Stimulated activated CD8-positive, alpha-beta memory T cell treated with anti-CD3 and anti-CD28 coated beads, Interleukin-12 subunit alpha, Interleukin-12 subunit beta, amount 100 ng/mL, for 24 hours (primary cell): ENCODE measurements around the gene RFTN1.

Experiments used
- DNase-seq: peaks from one replicate; pipeline ENCODE4 v3.0.0-alpha.2; 2020; ENCODE audit errors: extremely low read depth

The RFTN1 gene

DNA sequence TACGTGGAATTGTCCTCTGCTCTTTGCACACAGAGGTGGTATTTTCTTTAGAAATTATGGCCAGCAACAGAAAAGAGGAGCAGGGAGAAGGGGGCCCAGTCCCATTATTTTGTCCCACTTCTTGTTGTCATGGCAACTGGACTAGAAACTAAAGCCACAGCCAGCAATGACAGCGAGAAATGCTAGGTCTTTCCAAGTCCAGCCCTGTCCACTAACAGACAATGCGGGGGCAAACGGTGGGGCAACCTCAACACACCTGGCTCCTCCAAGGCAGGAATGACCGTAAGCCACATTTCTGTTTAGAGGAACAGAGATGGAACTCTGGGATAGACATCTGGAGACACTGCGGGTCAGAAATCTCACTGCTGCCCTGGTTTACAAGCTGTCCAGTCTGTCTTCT lies 107.3 kb downstream of the RFTN1 start:
- no peak for DNase-seq

DNA sequence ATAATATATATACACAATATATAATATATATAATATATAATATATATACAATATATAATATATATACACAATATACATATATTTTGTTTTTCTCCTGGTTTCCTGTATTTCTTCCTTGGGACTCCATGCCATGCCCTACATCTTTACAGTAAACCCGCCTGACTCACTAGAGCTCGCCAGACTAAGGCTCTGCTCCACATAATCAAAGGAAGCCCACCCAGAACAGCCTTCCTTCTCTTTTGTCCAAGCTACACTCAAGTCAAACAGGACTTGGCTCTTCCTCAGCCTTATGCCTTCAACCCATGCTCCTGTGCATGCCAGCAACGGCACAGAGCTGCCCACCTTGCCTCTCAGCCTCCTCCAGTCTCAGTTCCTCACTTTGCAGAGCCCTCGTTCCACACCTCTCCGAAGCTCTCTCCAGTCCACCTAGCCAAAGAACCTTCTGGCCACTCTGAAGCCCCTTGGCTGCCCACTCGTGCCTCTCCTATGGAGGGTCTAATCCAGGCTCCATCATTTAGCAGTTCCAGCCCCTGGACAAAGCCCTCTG lies 109.1 kb downstream of the RFTN1 start:
- no peak for DNase-seq

DNA sequence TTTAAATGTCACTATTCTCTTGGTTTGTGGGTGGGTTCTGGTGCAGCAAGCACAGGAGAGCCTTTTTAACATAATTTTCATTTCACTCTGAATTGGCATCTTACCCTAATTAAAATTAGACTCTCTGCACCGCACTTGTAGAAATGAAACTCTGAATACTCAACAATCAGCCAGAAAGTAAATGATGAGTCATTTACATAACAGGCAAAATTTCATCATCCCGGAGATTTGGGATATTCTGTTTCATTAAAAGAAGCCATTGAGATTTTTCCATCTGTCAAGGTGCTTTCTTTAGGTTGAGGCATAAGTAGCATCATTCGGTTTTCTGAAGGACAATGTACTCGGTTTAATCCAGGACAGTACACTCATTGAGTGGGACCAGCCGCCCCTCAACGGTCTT lies 111.0 kb downstream of the RFTN1 start:
- DNase-seq: no peak

- DNase-seq: no peak
Measured at GRCh38 chr3:16401273-16401672, 112.2 kb downstream of the RFTN1 start.

- no peak for DNase-seq
Measured at GRCh38 chr3:16400106-16400931, 113.2 kb downstream of the RFTN1 start.

DNA sequence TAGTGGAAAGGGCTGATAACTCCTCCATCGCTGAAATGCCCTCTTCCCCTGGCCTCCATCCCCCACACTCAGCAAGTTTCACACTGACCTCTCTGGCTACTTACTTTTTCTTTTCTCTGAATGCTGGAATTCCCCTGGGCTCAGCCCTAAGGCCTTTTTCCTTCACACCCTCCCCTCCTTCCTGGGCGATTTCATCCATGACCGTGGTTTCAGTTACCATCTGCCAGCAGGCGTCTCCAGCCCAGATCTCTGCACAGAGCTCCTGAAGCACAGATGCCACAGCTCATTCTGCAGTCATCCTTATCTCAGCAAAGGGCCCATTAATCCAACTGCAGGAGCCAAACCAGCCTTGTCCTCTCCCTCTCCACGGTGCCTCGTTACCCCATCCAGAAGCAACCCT lies 114.0 kb downstream of the RFTN1 start:
- DNase-seq: no peak

GRCh38 chr3:16398648-16399047 lies 114.9 kb downstream of the RFTN1 start:
- DNase-seq: no peak

DNA sequence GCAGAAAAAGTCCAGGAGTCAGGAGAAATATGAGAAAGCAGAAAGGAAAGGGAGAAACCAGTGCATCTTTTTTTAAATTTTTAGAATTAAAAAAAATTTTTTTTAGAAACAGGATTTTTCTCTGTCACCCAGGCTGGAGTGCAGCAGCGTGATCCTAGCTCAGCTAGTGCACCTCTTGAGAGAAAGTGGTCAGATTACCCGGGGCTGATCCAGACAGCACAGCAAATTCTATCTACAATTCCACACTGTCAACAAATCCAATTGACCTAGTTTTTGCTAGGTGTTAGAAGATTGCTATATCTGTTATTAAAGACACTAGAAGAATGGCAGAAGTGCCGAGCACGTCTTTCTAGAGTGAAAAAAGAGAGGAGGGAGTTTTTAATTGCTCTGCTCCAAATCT lies 117.3 kb downstream of the RFTN1 start:
- DNase-seq: no peak

DNA sequence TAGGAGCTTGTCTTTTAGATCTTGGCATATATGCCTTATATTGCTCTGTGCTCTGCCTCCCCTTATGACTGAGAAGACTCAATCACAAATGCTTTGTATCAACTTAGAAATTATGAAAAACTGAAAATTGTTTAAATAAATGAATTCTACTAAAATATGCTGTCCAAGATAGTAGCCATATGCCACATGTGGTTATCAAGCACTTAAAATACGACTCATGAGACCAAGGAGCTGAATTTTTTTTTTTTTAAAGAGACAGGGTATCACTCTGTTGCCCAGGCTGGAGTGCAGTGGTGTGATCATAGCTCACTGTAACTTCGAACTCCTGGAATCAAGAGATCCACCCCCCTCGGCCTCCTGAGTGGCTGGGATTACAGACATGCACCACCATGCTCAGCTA lies 118.3 kb downstream of the RFTN1 start:
- no peak for DNase-seq

- no peak for DNase-seq
Measured at GRCh38 chr3:16394639-16395038, 118.9 kb downstream of the RFTN1 start.

DNA sequence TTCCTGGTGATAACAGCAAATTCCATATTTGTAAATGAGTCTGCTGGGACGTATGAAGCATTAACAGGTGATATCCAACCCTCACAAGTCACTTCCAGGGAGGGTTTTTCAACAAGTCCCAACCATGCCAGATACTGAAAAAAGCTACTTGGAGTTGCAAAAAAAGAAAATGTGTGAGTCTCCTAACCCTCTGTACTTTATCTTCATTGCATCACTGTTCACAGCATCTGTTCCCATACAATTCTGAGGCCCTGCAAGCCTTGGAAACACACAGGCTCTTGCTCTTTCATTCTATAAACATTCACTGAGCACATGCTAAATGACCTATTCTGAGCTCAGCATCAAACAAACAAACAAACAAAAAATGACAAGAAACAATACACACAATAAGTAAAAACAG lies 120.8 kb downstream of the RFTN1 start:
- no peak for DNase-seq

GRCh38 chr3:16392065-16392464 lies 121.4 kb downstream of the RFTN1 start:
- no peak for DNase-seq

DNA sequence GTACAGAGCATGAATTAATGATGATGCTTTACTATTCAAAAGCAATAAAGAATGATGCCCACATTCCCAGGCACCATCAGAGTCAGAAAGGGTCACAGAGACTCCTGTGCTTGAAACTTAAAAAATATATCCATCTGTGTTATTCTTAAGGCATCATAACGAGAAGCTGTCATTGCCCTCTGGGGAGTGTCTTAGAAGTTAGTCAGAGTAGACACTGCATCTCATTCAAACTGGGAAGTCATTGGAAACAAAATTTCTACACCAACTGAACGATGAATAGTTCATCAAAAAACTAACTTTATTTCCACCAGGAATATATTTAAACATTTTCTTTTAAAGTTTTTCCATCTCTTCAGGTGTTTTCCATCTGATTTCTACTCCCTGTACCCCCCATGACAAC lies 122.9 kb downstream of the RFTN1 start:
- no peak for DNase-seq

DNA sequence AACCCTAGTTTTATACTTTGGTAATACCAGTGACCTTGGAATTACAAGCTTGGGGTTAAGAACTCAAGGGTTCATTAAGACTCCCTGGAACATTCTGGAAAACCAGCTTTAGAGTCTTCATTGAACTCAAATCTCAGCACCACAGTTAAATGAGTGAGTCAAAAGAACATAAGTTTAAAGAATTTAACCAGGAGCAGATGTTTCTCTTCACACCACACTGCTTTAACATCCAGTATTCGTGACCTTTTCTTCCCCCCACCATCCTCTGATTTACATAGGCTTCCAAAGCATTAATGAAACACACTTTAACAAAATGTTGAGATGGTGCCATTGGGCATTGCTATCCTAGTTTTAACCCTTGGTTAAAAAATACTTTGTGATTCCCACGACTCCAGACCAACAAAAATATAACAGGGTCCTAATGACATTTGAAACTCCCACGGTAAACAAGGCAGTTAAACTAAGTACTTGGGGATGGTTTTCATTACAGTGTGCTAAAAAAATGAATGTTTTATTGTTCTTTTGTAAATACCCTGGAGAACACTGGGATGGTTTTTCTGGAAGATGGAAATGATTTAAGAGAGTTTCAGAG lies 124.6 kb downstream of the RFTN1 start:
- no peak for DNase-seq

GRCh38 chr3:16386561-16386960 lies 126.9 kb downstream of the RFTN1 start:
- DNase-seq: no peak

DNA sequence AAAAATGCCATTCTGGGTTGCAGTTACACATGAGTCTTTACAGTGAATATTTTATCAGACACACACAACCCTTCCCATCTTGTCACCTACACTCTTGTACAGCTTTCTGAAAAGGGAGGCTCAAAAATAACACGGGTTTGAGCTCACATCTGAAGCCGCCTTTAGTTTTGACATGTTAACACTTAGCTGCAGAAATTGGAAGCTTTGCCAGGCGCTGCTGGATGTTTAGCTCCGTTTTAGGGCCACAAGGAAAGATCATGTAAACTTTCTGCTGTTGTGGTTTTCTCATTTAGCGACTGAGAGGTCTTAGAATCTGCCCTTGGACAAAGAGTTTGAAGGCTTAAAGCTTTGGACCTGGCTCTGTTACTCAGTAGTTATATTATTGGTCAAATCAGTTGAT lies 128.3 kb downstream of the RFTN1 start:
- no peak for DNase-seq

DNA sequence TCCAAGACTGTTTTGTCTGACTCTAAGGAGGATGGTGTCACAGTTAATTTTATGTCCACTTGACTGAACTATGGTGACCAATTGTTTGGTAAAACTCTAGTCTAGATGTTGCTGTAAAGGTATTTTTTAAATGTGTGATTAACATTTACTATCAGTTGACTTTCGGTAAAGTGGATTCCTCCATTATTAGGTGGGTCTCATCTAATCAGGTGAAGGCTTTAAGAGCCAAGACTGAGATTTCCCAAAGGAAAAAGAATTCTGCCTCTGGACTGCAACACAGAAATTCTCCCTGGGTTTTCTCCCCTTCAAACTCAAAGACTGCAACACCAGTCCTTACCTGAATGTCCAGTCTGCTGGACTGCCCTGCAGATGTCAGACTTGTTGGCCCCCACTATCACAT lies 129.6 kb downstream of the RFTN1 start:
- no peak for DNase-seq

DNA sequence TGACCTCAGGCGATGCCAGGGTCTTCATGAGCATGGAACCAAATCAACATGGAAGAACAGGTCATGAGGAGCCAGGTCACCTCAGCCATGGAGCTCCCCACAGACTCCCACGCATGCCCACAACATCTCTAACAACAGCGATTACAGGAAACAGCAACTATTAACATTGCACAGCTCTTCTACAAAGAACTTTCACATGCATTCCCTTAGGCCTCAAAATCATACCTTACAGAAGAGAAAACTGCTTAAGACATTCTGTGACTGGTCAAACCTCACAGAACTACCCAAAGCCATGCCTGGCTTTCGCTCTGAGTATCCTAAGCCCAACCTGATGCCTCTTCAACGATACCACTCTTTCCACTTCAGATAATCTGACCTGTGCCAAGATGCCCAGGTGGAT lies 130.7 kb downstream of the RFTN1 start:
- DNase-seq: no peak

DNA sequence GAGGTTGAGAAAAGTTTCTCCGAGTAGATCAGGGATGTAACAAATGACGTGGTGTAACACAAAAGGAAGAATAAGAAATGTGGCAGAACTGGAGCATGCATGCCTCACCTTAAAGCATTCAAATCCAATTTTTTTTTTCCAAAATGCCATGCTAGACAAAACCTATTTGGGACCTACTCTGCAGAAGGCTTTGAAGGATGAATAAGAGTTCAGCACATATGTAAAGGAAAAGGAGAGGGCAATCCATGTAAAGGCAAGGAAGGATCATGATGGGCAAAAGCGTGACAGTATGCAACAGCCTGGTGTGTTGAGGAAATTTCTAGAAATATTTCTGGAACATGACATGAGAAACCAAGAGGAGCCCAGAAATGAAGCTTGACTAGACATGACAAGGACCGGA lies 132.1 kb downstream of the RFTN1 start:
- no peak for DNase-seq

GRCh38 chr3:16380421-16380820 lies 133.1 kb downstream of the RFTN1 start:
- no peak for DNase-seq

GRCh38 chr3:16379838-16380237 lies 133.7 kb downstream of the RFTN1 start:
- DNase-seq: no peak

GRCh38 chr3:16378920-16379319 lies 134.6 kb downstream of the RFTN1 start:
- DNase-seq: no peak

DNA sequence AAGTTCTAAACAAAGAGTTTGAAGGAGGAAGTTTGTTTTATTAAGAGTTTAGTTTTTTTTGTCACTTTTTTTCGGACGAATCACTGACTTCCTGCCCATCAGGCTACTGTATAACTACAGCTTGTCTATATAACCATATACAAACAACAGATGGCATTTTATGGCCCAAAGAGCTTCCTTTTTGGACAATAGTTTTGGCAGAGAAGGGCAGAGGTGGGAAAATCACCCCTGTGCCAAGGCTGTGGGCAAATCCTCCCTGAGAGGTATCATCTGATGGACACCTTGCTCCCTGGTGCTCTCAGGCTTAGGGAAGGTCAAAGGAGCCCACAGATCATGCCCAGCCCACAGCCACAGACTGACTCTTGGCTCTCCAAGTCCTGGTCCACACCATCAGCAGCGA lies 135.1 kb downstream of the RFTN1 start:
- DNase-seq: no peak
